Caki2 (cell line): ENCODE data around the gene OR6A2. TPM values are rescaled to one million over a fixed set of nuclear protein-coding genes. Genes with fewer than 3 reads are reported as not detected.
"Not testable (repeated sequence)": the region's sequence is repeated elsewhere in the genome, so short reads cannot be mapped to it uniquely, and the experiment has no call there.

ENCODE experiments used
- DNase-seq: peaks from one replicate; pipeline ENCODE4 v3.0.0-alpha.2; 2015; ENCODE audit warnings: low read depth
- in situ Hi-C: cut with HindIII; loops from 2 replicates; pipeline ENCODE4 v1.10.0; 2016; ENCODE audit warnings: low sequenced_read_pairs, low pct_unique_long_range_greater_than_20kb, mixed read lengths
- total RNA-seq: library from RNA; depleted of rRNA; stranded (reverse); fragments of >200 nt; shearing (Covaris generic); gene quantifications from 2 replicates; pipeline ENCODE4 v1.2.3, GENCODE V29; 2014; ENCODE audit warnings: low replicate concordance; rRNA removed

The OR6A2 gene
- not detected in 2 replicates for total RNA-seq

GRCh38 chr11:6799402-6799801 is at the start of gene OR6A2:
Gene OR6A2, minus strand, starts transcription at chr11:6799689. Its CDS starts 3,981 bp downstream, at chr11:6795708.
- in situ Hi-C loops: no loop called here
- DNase-seq: no peak

- in situ Hi-C loops: no loop called here
- no peak for DNase-seq
Measured at GRCh38 chr11:6845383-6845782, 45.9 kb upstream of the OR6A2 start, which contains the start of gene OR10A5. Gene OR10A5, plus strand, starts transcription at chr11:6845683. Its CDS starts 0 bp downstream, at chr11:6845683.

DNA sequence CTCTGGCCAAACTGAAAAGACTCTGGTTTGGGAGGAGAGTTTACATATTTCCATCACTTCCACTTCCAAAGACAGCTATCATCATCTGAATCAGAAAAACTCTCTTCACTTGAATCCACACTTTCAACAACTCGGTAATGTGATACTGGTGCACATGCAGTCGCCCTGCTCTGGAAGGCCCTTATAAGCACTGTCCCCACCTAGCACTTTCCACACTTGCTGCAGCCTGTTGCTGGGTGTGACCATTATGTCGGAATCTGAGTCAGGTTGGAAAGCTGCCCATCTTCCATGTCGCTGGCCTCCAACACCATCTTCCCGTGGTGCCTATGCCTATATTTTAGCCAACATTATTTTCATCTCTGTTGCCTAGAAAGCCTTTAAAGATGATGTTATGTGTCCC is 44.9 kb upstream of the OR6A2 start:
- DNase-seq: no peak
- in situ Hi-C loops: no loop called here

GRCh38 chr11:6843670-6844069 is 44.2 kb upstream of the OR6A2 start:
- in situ Hi-C loops: no loop called here
- no peak for DNase-seq

DNA sequence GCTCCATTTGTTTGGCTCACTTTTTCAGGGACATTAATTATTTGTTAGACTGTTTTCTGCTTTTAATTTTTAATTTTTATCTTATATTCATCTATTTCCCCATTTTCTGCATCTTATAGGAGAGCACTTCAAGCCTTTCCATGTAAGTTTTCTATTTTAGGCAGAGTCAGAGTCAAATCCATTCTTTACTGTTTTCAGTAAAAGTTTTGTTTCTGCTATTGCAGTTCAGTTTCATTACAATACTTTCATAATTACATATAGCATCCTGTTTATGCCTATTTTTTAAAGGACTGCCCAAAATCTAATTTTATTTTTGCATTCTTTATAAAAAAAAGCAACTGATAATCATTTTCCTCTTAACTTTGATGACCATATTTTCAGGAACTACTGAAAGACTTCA is 42.2 kb upstream of the OR6A2 start:
- DNase-seq: no peak
- in situ Hi-C loops: no loop called here

DNA sequence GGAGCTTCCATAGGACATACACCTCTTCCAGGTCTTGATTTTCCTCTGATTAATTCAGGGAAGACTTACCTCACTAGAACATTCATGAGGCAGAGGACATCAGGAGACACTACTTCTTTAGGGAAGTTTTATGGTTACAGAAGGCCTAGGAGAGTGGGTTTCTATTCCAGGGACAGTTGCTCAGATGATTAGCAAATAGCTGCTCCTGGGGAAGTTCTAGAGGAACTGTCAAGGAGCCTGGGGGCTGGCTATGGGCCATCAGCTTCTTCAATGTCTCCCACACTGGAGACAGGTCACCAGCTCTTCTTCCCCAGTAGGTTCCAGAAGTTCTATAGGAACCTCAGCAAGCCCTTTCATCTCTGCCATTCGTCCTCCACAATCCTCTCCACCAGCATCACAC is 34.5 kb upstream of the OR6A2 start:
- no peak for DNase-seq
- in situ Hi-C loops: no loop called here

DNA sequence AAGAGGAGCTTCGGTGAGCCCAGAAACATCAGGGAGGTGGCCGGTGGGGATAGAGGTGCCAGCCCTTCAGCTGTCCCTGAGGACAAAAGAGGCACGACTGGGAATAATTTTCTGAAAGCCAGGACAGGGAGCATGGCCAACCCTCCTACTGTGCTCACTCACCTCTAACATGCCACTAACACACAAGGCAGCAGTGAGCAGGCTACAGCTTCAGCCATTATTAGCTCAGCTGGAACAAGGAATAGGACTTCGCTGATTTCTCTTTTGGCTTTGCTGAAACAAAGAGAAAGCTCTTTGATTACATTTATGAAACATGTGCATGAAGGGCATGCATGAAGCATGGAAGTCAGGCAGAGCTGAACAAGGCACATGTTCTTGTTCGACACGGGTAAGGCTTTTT is 33.9 kb upstream of the OR6A2 start:
- in situ Hi-C loops: no loop called here
- DNase-seq: no peak

DNA sequence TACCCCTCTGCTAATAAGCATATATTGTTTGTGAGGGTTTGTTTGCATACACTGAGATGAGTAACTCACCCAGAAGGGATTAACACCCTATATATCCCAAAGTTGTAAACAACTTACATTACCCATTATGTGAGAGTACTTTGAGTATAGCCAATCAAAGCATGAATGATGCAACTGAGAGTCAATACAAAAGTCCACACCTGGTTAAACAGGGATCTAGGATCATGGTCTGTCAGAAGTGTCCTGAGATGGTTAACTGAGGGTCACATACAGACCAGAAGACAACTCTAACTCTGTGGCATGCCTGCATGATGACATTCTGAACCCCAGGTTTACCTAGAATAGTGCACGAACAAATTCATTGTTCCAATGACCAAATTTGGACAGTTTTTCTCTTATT is 28.6 kb upstream of the OR6A2 start:
- in situ Hi-C loops: no loop called here

DNA sequence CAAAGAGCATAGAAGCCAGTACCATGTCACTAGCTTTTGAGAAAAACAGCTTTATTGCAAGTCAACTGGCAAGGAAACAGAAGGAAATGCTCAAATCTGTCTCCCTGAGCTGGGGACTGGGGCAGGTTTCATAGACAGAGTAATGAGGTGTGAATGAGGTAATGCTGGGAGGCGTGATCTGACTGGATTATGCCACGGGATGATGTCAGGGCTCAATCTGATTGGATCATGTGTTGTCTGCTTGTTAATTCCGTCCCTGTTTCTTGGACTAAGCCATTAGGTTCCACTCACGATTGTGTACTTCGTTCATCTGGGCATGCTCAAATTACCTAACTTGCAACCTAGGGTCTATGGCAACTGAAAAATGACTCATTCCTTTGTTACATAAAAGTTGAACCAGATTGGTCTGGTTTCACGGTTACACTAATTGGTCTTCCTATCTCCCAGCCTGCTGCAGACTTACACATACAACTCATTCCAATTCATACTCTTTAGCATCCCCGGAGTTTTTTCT is 25.8 kb upstream of the OR6A2 start:
- in situ Hi-C loops: no loop called here
- DNase-seq: no peak

More for the DNA sequence above, 28.6 kb upstream of the OR6A2 start:
- no peak for DNase-seq

- in situ Hi-C loops: no loop called here
Measured at GRCh38 chr11:6824136-6824823, 24.8 kb upstream of the OR6A2 start.

DNA sequence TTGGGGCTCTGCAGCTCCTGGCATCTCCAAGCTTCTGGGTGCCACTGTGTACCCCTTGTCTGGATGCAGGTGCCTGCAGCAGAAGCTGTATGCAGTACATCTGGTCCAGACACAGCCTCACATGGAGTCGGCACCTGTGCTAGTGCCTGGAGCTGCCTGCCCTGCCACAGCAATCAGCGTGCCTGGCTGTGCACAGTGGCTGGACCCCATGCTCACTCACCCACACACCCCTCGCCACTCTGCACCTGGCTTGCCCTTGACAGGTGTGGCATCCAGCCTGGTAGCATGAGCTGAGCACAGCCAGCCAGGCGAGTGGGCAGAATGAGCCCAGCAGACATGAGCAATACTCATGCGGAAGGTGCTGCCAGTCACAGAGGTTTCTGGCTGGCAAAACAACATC is 19.5 kb upstream of the OR6A2 start:
- in situ Hi-C loops: no loop called here
- no peak for DNase-seq

More at GRCh38 chr11:6824136-6824823, 24.8 kb upstream of the OR6A2 start:
- DNase-seq: no peak

- DNase-seq: no peak
- in situ Hi-C loops: no loop called here
Measured at GRCh38 chr11:6817694-6818093, 18.2 kb upstream of the OR6A2 start.

DNA sequence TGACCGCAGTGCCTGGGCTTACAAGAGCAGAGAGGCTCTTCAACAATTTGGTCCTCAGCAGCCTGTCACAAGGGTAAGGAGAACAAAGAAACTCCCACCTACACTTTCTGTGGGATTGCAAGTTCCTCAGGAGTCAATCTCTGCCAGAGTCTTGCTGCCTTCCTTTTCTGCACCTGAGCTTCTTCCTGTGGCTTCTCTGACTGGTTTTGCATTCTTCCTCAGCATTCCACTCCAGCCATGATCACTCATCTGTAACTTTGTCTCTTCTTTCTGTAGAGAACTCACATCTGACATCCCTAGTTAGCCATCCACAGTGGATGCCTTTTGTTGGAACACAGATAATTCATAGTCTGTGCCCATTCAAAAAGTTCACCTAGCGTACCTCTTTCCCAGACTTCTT is 14.2 kb upstream of the OR6A2 start:
- no peak for DNase-seq
- in situ Hi-C loops: no loop called here

DNA sequence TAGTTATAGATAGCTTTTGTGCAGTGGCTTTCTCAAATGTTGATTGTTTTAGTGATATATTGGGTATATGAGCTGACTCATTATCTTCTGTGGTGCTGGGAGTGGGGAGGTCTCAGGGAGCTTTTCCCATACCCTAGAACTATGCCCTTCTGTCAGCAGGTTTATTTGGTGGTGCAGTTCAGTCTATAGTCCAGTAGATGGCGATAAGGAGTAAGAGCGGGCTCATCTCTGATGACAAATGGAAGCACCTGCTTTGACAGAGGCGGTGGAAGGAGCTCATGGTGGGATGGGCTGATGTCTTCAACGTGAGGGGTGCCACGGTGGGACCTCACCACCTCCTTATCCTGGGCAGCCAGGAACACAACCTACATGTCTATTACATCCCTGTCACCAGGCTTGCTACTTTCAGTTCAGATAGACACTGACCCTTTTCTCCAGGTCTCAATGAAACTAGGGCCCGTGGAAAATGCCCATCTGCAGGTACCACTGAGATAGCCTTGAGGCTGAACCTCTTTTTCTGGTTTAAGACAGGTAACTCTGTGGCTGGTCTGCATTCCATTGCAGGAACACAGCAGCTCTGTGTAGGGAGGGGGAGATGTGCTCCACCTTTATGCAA is 13.0 kb upstream of the OR6A2 start:
- DNase-seq: peak; percentile 36
- in situ Hi-C loops: no loop called here

DNA sequence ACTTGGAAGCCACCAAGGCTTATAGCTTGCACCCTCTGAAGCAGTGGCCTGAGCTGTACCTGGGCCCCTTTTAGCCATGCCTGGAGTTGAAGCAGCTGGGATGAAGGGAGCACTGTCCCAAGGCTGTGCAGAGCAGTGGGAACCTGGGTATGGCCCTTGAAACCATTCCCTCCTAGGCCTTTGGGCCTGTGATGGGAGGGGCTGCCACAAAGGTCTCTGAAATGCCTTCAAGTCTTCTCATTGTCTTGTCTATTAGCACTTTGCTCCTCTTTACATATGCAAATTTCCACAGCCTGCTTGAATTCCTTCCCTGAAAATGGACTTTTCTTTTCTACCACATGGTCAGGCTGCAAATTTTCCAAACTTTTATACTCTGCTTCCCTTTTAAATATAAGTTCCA is 1.6 kb upstream of the OR6A2 start:
- DNase-seq, in situ Hi-C loops: not testable (repeated sequence)

- DNase-seq: no peak
- in situ Hi-C loops: no loop called here
Measured at GRCh38 chr11:6794639-6795038, 4.8 kb downstream of the OR6A2 start.

DNA sequence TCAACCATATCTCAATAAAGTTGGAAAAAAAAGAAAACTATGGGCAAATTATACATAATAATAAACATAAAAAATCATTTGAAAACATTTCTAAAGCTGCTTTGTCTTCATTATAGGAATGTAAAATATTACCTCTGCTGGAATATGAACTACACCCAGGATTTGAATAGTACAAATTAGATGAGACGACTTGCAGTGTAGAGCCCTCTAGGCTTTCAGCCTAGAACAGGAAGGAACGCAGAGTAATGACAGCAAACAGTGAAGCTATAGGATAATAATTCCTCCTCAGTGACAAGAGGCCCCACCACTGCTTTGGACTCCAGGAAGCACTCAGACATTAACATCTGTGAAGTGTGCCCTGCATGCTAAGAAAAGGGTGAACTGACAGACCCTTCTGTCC is 8.9 kb downstream of the OR6A2 start:
- no peak for DNase-seq
- in situ Hi-C loops: no loop called here

DNA sequence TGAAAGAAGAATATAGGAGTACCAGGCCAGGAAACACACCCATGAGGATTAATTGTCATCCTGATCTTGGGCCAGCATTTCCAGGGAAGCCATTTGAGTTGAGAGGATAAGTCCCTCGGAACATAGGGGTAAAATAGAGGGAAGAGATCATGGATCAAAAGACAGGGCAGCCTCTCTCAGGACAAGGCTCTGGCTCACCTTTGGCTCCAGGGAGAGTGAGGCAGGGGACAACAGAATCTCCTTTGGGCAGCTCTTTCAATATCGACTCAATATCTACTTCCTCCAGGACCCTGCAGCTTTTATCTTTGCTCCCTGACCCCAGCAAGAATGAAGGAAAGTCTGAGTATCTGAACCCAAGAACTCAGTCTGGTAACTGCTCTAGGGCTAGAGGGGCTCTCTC is 16.8 kb downstream of the OR6A2 start, which contains the start of gene OR2AG1:
OR2AG1 (plus strand) TSS at position 301 of the 400 bp plus-strand sequence. CDS start 2,018 bp downstream, outside the sequence.
- in situ Hi-C loops: no loop called here
- no peak for DNase-seq

GRCh38 chr11:6780829-6781228 is 18.7 kb downstream of the OR6A2 start:
- in situ Hi-C loops: no loop called here
- DNase-seq: no peak
